ENCODE data around the gene SYNDIG1. TPM values are rescaled to one million over a fixed set of nuclear protein-coding genes. Genes with fewer than 3 reads are reported as not detected.

SYNDIG1 gene
- total RNA-seq, 1 donor from 2014 or later = 0.17 TPM

- no peak for DNase-seq
Observed at GRCh38 chr20:24529369-24529719, 59.9 kb downstream of the SYNDIG1 start.

- DNase-seq = no peak
Observed at GRCh38 chr20:24530131-24530680, 60.8 kb downstream of the SYNDIG1 start.

GRCh38 chr20:24531202-24531601, 61.8 kb downstream of the SYNDIG1 start:
- no peak for DNase-seq

- no peak for DNase-seq
Observed at GRCh38 chr20:24531631-24532419, 62.4 kb downstream of the SYNDIG1 start.

- no peak for DNase-seq
Observed at GRCh38 chr20:24533449-24533848, 64.0 kb downstream of the SYNDIG1 start.

GRCh38 chr20:24534282-24534681, 64.9 kb downstream of the SYNDIG1 start:
- DNase-seq = no peak

GRCh38 chr20:24535941-24536730, 66.7 kb downstream of the SYNDIG1 start:
- no peak for DNase-seq

GRCh38 chr20:24537210-24537609, 67.8 kb downstream of the SYNDIG1 start:
- no peak for DNase-seq

GRCh38 chr20:24542721-24543120, 73.3 kb downstream of the SYNDIG1 start:
- DNase-seq = no peak

- no peak for DNase-seq
Observed at GRCh38 chr20:24543168-24543567, 73.7 kb downstream of the SYNDIG1 start.

GRCh38 chr20:24543741-24544140, 74.3 kb downstream of the SYNDIG1 start:
- no peak for DNase-seq

GRCh38 chr20:24544371-24544770, 74.9 kb downstream of the SYNDIG1 start:
- no peak for DNase-seq

GRCh38 chr20:24545168-24545567, 75.7 kb downstream of the SYNDIG1 start:
- DNase-seq = no peak

- DNase-seq = no peak
Observed at GRCh38 chr20:24546232-24546892, 76.9 kb downstream of the SYNDIG1 start.

GRCh38 chr20:24547967-24548366, 78.5 kb downstream of the SYNDIG1 start:
- DNase-seq = no peak

- DNase-seq = no peak
Observed at GRCh38 chr20:24559114-24559732, 89.8 kb downstream of the SYNDIG1 start.

- DNase-seq = no peak
Observed at GRCh38 chr20:24560571-24561491, 91.4 kb downstream of the SYNDIG1 start.

GRCh38 chr20:24565835-24566351, 96.5 kb downstream of the SYNDIG1 start:
- DNase-seq = no peak

GRCh38 chr20:24566656-24567055, 97.2 kb downstream of the SYNDIG1 start:
- DNase-seq = no peak

- DNase-seq = no peak
Observed at GRCh38 chr20:24567508-24567907, 98.1 kb downstream of the SYNDIG1 start.

GRCh38 chr20:24568842-24569241, 99.4 kb downstream of the SYNDIG1 start:
- DNase-seq = no peak

Data from dermis blood vessel endothelial cell (primary cell).